HepG2 (cell line): Measurements from ENCODE around the gene SYTL2. TPM values are rescaled to one million over a fixed set of nuclear protein-coding genes. Genes with fewer than 3 reads are reported as not detected.

Experiments
- ATAC-seq: fragments of 200-7000 bp; cut with Tn5 transposase; 3 replicates; pipeline ENCODE4 v1.9.1; 2020; ENCODE audit warnings: mild to moderate bottlenecking, moderate library complexity
- BruUV-seq: library from RNA; stranded (reverse); fragments of 400-500 nt; replicated peaks from 2 replicates; lab custom pipeline; 2021; lab: Mats Ljungman, UMichigan
- CTCF ChIA-PET: fragments of 300-600 bp; formaldehyde crosslinking; extraction: SDS; loops from one replicate; lab custom pipeline; 2021; ENCODE audit warnings: low total read pairs, inconsistent platforms, low intra/inter-chr PET ratio; lab: Yijun Ruan, JAX
- POLR2A ChIA-PET: fragments of 350-600 bp; sonication (Branson Sonifier 250); formaldehyde crosslinking; loops from one replicate; lab custom pipeline; 2020; ENCODE audit warnings: antibody characterized with exemption, inconsistent platforms; lab: Yijun Ruan, JAX
- DNase-seq: peaks from one replicate; pipeline ENCODE4 v3.0.0-alpha.2; 2015; ENCODE audit warnings: low spot score
- FAIRE-seq: peaks from 3 replicates; lab custom pipeline; 2011; peaks lifted over from hg19 to GRCh38; lab: Jason Lieb, UNC
- H2AFZ ChIP-seq: one replicate; pipeline ENCODE4 v1.6.1; 2011; ENCODE audit warnings: low read length, inconsistent platforms
- H3K27ac ChIP-seq: fragments of 300-600 bp; 3 replicates; pipeline ENCODE4 v1.8.0; 2011; ENCODE audit warnings: mixed run types, mild to moderate bottlenecking, mixed read lengths, low read length, inconsistent platforms; ENCODE audit not compliant: insufficient read depth; ENCODE audit errors: extremely low read length
- H3K27me3 ChIP-seq, 2 experiments: fragments of 200-600 bp in 1 of 2; 2 replicates in 1 of 2; 3 replicates in 1 of 2; pipeline versions ENCODE4 v1.6.0 to v1.8.0; 2011; ENCODE audit warnings: low read length in 2 of 2, mild to moderate bottlenecking in 2 of 2, moderate library complexity in 2 of 2, inconsistent platforms in 1 of 2; ENCODE audit not compliant: insufficient read depth in 2 of 2, control insufficient read depth in 1 of 2
- H3K36me3 ChIP-seq, 2 experiments: fragments of 200-600 bp in 1 of 2; replicated peaks in 1 of 2; 2 replicates in 1 of 2; 3 replicates in 1 of 2; pipeline versions ENCODE4 v1.5.1 to v1.8.0; 2011; ENCODE audit warnings: low read length in 2 of 2, inconsistent platforms in 1 of 2; ENCODE audit not compliant: insufficient read depth in 2 of 2, control insufficient read depth in 1 of 2
- H3K4me1 ChIP-seq: 2 replicates; pipeline ENCODE4 v1.5.1; 2012; ENCODE audit warnings: low read length, inconsistent platforms; ENCODE audit not compliant: insufficient read depth
- H3K4me2 ChIP-seq: 2 replicates; pipeline ENCODE4 v1.6.0; 2011; ENCODE audit warnings: low read depth, low read length, inconsistent platforms
- H3K4me3 ChIP-seq, 3 experiments: fragments of 200-600 bp in 1 of 3; sonication (generic), shearing (Covaris generic) in 1 of 3; replicated peaks in 1 of 3; 2 replicates each; pipeline ENCODE4 v1.5.1; 2011 to 2016; ENCODE audit warnings: low read length in 3 of 3, inconsistent platforms in 2 of 3, low read depth in 2 of 3, mild to moderate bottlenecking in 2 of 3, control low read depth in 1 of 3, mixed read lengths in 1 of 3; ENCODE audit not compliant: insufficient read depth in 1 of 3
- H3K79me2 ChIP-seq: one replicate; pipeline ENCODE4 v1.6.1; 2011; ENCODE audit warnings: low read length, inconsistent platforms; ENCODE audit not compliant: insufficient read depth
- H3K9ac ChIP-seq: 2 replicates; pipeline ENCODE4 v1.6.0; 2011; ENCODE audit warnings: mild to moderate bottlenecking, low read depth, low read length, inconsistent platforms; ENCODE audit not compliant: insufficient read depth
- H3K9me3 ChIP-seq: 2 replicates; pipeline ENCODE4 v1.5.1; 2012; ENCODE audit warnings: mild to moderate bottlenecking, low read length
- H4K20me1 ChIP-seq: 2 replicates; pipeline ENCODE4 v1.6.0; 2011; ENCODE audit warnings: inconsistent platforms, mild to moderate bottlenecking, low read length, moderate library complexity; ENCODE audit not compliant: insufficient read depth
- CENPT ChIP-seq: sonication (generic); formaldehyde crosslinking; IDR thresholded peaks from 2 replicates; pipeline ENCODE4 v1.8.0; 2022; ENCODE audit warnings: low read depth, mild to moderate bottlenecking, moderate library complexity, missing genetic modification reagents
- FOSL2 ChIP-seq: sonication (generic); formaldehyde crosslinking; IDR thresholded peaks from 2 replicates; pipeline ENCODE4 v1.4.0; 2020; ENCODE audit warnings: missing genetic modification reagents
- GLI4 ChIP-seq: sonication (generic); formaldehyde crosslinking; IDR thresholded peaks from 2 replicates; pipeline ENCODE4 v1.5.1; 2020; ENCODE audit warnings: missing genetic modification reagents, mild to moderate bottlenecking, moderate library complexity, borderline replicate concordance
- HMG20B ChIP-seq: conservative IDR thresholded peaks from 2 replicates; pipeline ENCODE4 v1.6.1; 2016; ENCODE audit warnings: missing genetic modification reagents, missing compliant biosample characterization
- HNF1B ChIP-seq: sonication (generic); formaldehyde crosslinking; IDR thresholded peaks from 2 replicates; pipeline ENCODE4 v1.5.1; 2020; ENCODE audit warnings: mild to moderate bottlenecking, moderate library complexity, missing genetic modification reagents
- HNF4A ChIP-seq: sonication (generic); formaldehyde crosslinking; IDR thresholded peaks from 2 replicates; pipeline ENCODE4 v1.4.0; 2020; ENCODE audit warnings: missing genetic modification reagents
- HNRNPH1 ChIP-seq: fragments of 200-400 bp; formaldehyde crosslinking; optimal IDR thresholded peaks from 2 replicates; pipeline ENCODE3; 2017; ENCODE audit warnings: mild to moderate bottlenecking, low read depth, low read length
- JARID2 ChIP-seq: sonication (generic); formaldehyde crosslinking; IDR thresholded peaks from 2 replicates; pipeline ENCODE4 v1.8.1; 2023; ENCODE audit warnings: missing genetic modification reagents, inconsistent platforms; ENCODE audit not compliant: insufficient replicate concordance
- NCOR1 ChIP-seq: fragments of 200-600 bp; sonication (generic); IDR thresholded peaks from 2 replicates; pipeline ENCODE4 v1.7.0; 2017; ENCODE audit warnings: antibody characterized with exemption, low read length, borderline replicate concordance
- RELA ChIP-seq: sonication (generic); formaldehyde crosslinking; IDR thresholded peaks from 2 replicates; pipeline ENCODE4 v1.4.0; 2020; ENCODE audit warnings: missing genetic modification reagents
- SMARCE1 ChIP-seq: fragments of 450-650 bp; IDR thresholded peaks from 2 replicates; pipeline ENCODE4 v1.6.1; 2017; ENCODE audit warnings: borderline replicate concordance
- TEAD3 ChIP-seq: optimal IDR thresholded peaks from 2 replicates; pipeline ENCODE3; 2016; ENCODE audit warnings: borderline replicate concordance
- ZBTB20 ChIP-seq: sonication (generic); formaldehyde crosslinking; IDR thresholded peaks from 2 replicates; pipeline ENCODE4 v1.8.1; 2023; ENCODE audit warnings: missing genetic modification reagents, low read depth, mild to moderate bottlenecking, borderline replicate concordance
- ZFY ChIP-seq: sonication (generic); formaldehyde crosslinking; IDR thresholded peaks from 2 replicates; pipeline ENCODE4 v1.4.0; 2020; ENCODE audit warnings: missing genetic modification reagents
- ZNF235 ChIP-seq: sonication (generic); formaldehyde crosslinking; IDR thresholded peaks from 2 replicates; pipeline ENCODE4 v1.8.1; 2023; ENCODE audit warnings: mild to moderate bottlenecking, missing genetic modification reagents, borderline replicate concordance
- WGBS: methylation state at CpG from one replicate; pipeline ENCODE4 v1.1.6; 2017; ENCODE audit warnings: low lambda C conversion rate; 5-methylcytosine and 5-hydroxymethylcytosine counted together
- in situ Hi-C: cut with HindIII; loops from 2 replicates; pipeline ENCODE4 v1.10.0; 2017; ENCODE audit warnings: low pct_unique_long_range_greater_than_20kb; ENCODE audit not compliant: extremely low pct_ligation_motif_present
- intact Hi-C: fragments of 100-400 bp; cut with micrococcal nuclease; formaldehyde crosslinking; loops from one replicate; pipeline ENCODE4 v1.10.0; 2022; ENCODE audit not compliant: unreplicated experiment
- polyA plus RNA-seq, 8 experiments: library from polyadenylated mRNA; depleted of rRNA in 3 of 8; stranded (reverse) in 7 of 8; unstranded in 1 of 8; fragments of >200 nt; fragmentation: Illumina TruSeq in 4 of 8; extraction: Trizol in 4 of 8; gene quantifications; 2 replicates each; pipeline versions ENCODE4 v1.2.1 to v1.2.3, GENCODE V29; 2011 to 2016; ENCODE audit warnings: low read depth in 4 of 8, missing spikeins in 1 of 8, mixed read lengths in 1 of 8; ENCODE audit not compliant: insufficient read depth in 1 of 8
- total RNA-seq, 5 experiments: library from RNA; depleted of rRNA; stranded (reverse); fragments of >200 nt; fragmentation: Illumina TruSeq; extraction: Trizol; gene quantifications; 2 replicates each; pipeline ENCODE4 v1.2.3, GENCODE V29; 2016; ENCODE audit warnings: low read depth in 1 of 5
- TF ChIP-seq, protein P1 (sequence below): IDR thresholded peaks from 2 replicates; pipeline ENCODE4 v1.6.1; 2016; ENCODE audit warnings: missing compliant biosample characterization, missing genetic modification reagents, borderline replicate concordance
- TF ChIP-seq, protein P2 (sequence below): IDR thresholded peaks from 2 replicates; pipeline ENCODE4 v1.6.1; 2016; ENCODE audit warnings: low read depth, borderline replicate concordance
- TF ChIP-seq, protein P3 (sequence below): sonication (generic); formaldehyde crosslinking; IDR thresholded peaks from 2 replicates; pipeline ENCODE4 v1.8.0; 2022; ENCODE audit warnings: mild to moderate bottlenecking, missing genetic modification reagents, borderline replicate concordance

Gene SYTL2
- total and polyA plus RNA-seq, 2 of the 13 experiments (the other 11 are each of a cell fraction or from before 2014, with no cell fraction given) = 0.77 to 0.90 TPM

DNA sequence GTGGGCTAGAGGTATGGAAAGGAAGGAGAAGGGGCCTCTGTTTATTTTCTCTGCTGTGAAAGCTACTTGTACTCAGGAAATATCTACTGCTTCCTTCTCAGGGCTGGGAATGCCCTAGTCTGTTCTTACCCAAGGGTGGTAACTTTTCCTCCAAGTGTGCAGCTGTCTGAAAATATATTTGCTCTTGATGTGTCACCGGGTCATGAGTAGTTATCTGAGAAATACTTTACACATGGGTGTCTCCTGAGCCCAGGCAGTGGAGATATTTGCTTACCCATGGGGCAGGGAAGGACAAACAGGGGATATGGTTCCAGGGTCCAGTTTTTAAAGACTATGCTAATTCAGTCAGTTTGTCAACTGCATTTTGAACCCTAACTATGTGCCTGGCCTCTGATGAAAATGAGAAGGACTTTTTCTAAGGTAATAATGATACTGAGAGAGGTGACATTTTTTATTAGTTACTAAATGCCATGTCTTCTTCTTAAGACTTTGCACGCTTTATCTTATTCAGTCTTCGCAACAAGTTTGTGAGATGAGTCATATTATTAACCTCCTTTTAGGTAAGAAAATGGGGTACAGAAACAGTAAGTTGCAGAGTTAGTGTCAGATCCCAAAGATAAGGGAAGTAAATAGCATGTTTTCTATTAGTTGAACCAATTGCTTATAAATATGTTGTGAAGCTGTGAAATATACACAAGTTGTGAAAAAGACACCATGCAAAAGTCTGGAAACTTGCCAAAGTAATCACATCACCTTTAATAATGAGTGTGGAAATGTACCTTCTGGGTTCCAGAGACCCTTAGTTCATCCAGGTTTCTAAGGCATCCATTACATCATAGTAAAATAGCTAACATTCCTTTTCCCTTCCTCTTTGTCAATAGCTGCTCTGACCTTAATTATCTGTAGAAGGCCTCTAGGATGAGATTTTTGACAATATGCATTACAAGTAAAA is 22.9 kb downstream of the SYTL2 start:
- ChIA-PET CTCF (no interaction called here), POLR2A (no interaction called here)
- TF ChIP-seq TEAD3 (CRISPR knock-in tag) = peak; percentile 15
- TF ChIP-seq HNF1B (CRISPR knock-in tag) = no peak
- TF ChIP-seq, protein P1, sequence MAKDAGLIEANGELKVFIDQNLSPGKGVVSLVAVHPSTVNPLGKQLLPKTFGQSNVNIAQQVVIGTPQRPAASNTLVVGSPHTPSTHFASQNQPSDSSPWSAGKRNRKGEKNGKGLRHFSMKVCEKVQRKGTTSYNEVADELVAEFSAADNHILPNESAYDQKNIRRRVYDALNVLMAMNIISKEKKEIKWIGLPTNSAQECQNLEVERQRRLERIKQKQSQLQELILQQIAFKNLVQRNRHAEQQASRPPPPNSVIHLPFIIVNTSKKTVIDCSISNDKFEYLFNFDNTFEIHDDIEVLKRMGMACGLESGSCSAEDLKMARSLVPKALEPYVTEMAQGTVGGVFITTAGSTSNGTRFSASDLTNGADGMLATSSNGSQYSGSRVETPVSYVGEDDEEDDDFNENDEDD (CRISPR knock-in tag) = no peak
- TF ChIP-seq, protein P2, sequence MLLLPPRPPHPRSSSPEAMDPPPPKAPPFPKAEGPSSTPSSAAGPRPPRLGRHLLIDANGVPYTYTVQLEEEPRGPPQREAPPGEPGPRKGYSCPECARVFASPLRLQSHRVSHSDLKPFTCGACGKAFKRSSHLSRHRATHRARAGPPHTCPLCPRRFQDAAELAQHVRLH (CRISPR knock-in tag) = no peak
- no peak for TF ChIP-seq HMG20B (CRISPR knock-in tag)
- no peak for TF ChIP-seq HNRNPH1
- TF ChIP-seq ZFY (CRISPR knock-in tag) = no peak
- no peak for TF ChIP-seq ZNF235 (CRISPR knock-in tag)
- TF ChIP-seq, protein P3, sequence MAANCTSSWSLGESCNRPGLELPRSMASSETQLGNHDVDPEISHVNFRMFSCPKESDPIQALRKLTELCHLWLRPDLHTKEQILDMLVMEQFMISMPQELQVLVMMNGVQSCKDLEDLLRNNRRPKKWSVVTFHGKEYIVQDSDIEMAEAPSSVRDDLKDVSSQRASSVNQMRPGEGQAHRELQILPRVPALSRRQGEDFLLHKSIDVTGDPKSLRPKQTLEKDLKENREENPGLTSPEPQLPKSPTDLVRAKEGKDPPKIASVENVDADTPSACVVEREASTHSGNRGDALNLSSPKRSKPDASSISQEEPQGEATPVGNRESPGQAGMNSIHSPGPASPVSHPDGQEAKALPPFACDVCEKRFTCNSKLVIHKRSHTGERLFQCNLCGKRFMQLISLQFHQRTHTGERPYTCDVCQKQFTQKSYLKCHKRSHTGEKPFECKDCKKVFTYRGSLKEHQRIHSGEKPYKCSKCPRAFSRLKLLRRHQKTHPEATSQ (CRISPR knock-in tag) = no peak
- no peak for TF ChIP-seq SMARCE1
- TF ChIP-seq ZBTB20 (CRISPR knock-in tag) = no peak
- 0 out of 2 replicates have a peak, but pooled peaks have one; percentile 13 for TF ChIP-seq FOSL2 (CRISPR knock-in tag)
- no peak for TF ChIP-seq JARID2 (CRISPR knock-in tag)
- TF ChIP-seq GLI4 (CRISPR knock-in tag) = no peak
- TF ChIP-seq CENPT (CRISPR knock-in tag) = no peak
- TF ChIP-seq RELA (CRISPR knock-in tag) = no peak
- TF ChIP-seq HNF4A (CRISPR knock-in tag) = peak; percentile 24; the same call in 1 of the 2 replicates
- no peak for TF ChIP-seq NCOR1

More for the DNA sequence above, 22.9 kb downstream of the SYTL2 start:
- DNase-seq = peak; percentile 21
- WGBS = 2% methylated on average over 3 of the region's 3 CpGs
- no peaks in the 10 kb centered on the region for H3K79me2 ChIP-seq
- H3K36me3 ChIP-seq = no peaks in the 10 kb centered on the region
- no peaks in the 10 kb centered on the region for H4K20me1 ChIP-seq
- no peaks in the 10 kb centered on the region; a peak in 1 of 5 replicates for H3K27me3 ChIP-seq
- no TSS peak for BruUV-seq
- peaks cover 12% of the 10 kb centered on the region for H3K4me1 ChIP-seq
- ATAC-seq = peak; percentile 75
- H3K27ac ChIP-seq = no peak overlapping the region
- H2AFZ ChIP-seq = no peak overlapping the region
- intact Hi-C loops (no loop called here), in situ Hi-C loops (no loop called here)
- no peak for FAIRE-seq
- no peak overlapping the region for H3K9ac ChIP-seq
- H3K4me3 ChIP-seq = no peak overlapping the region
- no peaks in the 10 kb centered on the region for H3K9me3 ChIP-seq
- no peak overlapping the region for H3K4me2 ChIP-seq
